Kidney tubule cell (primary cell): ENCODE measurements around the gene COTL1.
"Not testable (repeated sequence)": the region's sequence is repeated elsewhere in the genome, so short reads cannot be mapped to it uniquely, and the experiment has no call there.

Experiments used
- DNase-seq: peaks from one replicate; pipeline ENCODE4 v3.0.0-alpha.2; 2018; ENCODE audit warnings: low spot score

The COTL1 gene

DNA sequence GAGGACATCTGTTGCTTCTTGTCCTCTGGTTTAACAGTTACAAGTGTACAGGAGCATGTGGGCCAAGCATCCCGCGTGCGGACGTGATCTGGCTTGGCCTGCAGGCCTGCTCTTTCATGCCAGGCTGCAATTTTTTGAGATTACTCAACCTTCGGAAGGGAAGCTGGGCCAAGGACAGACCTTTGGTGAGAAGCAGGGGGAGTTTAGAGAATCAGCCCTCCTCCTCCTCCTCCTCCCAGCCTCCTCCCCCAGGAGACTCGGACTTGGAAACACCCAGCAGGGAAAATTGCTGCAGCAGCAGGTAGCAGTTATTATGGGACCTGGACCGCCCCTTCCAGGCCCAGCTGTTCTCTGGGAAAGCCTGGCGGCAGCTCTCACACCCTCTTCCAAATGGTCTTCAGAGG lies 25.3 kb upstream of the COTL1 start:
- peak; percentile 92 for DNase-seq

DNA sequence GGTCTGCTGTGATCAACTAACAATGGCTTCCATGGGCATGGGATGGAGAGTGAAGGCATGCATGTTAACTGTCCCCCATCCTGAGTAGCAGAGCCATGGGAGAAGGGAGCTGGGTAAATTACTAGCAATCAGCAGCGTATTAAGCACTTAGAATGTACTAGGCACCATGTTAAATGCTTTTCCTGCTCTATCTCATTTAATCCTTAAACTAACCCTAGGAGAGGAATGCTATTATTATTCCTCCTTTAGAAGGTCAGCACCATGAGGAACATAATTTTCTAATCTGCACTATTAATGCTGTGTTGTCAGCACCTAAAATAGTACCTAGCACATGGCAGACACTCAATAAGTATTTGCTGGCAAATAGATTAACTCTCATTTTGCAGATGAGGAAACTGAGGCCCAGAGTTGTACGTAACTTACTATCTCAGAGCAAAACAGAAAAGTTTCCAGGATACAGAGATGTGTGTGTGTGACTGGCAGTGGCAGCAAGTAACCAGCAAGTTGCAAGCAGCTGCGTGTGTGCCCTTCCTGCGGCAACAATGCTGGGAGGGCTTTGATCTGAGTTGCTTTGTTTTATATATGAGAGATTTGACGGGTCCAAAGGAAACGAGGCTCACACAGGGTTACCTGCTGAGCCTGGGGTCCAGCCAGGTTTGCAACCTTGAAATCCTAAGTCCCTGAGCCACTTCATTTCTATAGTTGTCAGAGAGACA lies 23.9 kb upstream of the COTL1 start:
- no peak for DNase-seq

DNA sequence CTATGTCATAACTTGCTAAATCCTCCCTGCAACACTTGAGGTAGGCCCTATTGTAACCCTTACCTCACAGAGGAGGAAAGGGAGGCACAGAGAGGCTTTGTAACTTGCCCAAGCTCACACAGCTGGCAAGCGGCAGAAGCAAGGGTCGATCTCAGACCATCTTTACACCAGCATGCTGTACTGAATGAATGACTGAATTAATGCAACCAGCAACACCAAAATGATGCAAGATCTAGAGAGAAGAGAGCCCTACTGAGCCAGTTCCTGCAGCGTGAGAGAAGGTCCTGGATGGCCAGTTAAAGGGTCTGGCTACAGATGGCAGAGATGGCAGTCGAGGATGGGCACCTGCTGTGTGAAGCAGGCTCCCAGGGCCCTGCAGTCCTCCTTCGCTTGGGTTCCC lies 22.3 kb upstream of the COTL1 start:
- DNase-seq = no peak

DNA sequence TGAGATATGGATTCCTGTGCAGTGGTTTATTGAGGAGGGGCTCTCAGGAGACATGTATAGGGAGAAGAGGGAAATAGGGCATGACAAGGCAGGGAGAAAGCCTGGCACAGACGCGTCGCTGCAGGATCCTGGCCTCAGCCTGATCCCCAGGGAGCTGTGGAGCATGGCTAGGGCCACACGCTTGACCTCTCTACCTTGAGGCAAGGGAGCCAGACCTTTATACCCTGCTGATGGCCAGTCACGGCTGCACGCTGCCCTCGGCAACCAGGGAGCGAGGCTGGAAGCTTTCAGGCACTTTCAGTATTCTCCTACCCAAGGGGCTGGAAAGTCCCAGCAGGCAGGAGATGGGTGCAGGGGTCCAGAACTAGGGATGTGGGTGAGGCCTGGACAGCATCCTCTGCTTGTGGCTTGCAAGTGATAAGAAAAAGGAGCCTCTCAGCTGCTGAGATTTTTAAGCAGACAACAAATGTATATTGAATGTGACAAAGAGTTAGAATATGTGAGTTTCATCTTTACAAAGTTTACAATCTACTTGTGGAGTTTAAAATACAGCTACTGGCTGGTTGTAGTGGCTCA lies 20.4 kb upstream of the COTL1 start:
- DNase-seq = no peak

DNA sequence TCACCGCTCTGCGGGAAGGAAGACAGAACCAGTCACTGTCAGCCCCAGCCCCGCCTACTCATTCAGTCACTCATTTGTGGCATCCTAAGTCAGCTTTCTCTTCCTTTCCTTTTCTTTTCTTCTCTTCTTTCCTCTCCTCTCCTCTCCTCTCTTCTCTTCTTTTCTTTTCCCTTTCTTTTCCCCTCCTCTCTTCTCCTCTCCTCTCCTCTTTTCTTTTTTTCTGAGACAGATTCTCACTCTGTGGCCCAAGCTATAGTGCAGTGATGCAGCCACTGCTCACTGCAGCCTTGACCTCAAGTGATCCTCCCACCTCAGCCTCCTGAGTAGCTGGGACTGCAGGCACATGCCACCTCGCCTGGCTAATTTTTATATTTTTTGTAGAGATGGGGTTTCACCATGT lies 19.8 kb upstream of the COTL1 start:
- DNase-seq = no peak

DNA sequence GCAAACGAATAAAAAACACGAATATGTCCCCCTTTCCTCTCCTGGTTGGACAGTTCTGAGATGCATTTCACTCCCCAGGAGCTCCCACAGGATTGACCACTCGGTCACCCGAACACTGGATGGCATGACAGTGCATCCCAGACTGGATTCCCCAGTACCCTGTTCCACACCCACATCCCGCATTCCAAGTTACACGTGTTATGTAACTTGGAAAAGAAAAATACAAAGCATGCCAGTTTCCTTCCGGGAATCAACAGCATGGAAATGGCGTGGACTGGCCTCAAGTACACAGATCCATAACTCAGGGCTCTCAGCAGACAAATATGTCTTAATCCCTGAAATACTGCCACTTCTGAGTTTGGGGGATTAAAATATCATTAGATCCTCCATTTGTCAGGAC lies 17.8 kb upstream of the COTL1 start:
- no peak for DNase-seq

DNA sequence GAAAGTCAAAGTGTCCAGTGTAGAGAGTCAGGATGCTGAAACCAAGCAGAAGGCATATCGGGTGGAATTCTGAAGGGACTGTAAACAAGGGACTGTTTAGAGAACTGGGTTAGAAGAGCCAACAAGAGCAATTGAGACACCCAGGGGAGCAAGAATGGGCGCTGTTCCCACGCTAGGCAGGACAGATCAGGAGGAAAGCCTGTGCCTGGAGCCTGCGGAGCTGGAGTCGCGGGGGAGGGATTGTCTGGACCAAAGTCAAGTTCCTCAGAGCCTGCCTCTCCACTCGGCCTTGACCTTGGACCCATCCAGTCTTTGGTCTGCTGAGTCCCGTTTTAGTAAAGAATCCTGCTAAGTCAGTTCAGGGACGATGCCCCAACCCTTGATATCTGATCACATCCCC lies 15.7 kb upstream of the COTL1 start:
- no peak for DNase-seq

DNA sequence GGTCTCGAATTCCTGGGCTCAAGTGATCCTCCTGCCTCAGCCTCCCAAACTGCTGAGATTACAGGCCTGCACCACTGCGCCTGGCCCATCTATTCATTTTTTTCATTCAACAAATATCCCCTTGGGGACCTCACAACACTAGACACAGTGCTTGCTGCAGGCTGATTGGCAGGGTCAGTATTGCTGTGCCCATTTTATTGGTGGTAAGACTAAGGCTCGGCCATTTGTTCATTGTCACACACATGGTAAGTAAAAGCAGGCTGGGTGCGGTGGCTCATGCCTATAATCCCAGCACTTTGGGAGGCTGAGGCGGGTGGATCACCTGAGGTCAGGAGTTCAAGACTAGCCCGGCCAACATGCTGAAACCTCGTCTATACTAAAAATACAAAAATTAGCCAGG lies 15.0 kb upstream of the COTL1 start:
- not testable (repeated sequence) for DNase-seq

DNA sequence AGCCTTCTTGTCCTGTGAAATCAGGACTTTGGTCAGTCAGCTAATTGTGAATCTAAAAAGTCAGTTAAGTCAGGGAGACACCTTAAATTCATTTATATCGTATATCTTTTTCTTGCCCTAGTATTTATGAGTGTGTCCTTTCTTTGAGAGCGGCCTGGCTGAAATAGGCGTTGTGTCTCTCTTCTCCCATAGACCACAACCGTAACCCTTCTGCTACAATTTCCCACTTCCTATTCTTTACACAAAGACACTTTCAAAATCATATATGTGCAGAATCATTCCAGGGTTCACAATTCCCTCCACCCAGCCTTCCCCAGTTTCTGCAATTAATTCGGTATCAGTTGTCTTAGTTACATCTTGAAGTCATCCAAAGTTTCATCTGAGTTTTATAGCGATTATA lies 14.0 kb upstream of the COTL1 start:
- DNase-seq = no peak

DNA sequence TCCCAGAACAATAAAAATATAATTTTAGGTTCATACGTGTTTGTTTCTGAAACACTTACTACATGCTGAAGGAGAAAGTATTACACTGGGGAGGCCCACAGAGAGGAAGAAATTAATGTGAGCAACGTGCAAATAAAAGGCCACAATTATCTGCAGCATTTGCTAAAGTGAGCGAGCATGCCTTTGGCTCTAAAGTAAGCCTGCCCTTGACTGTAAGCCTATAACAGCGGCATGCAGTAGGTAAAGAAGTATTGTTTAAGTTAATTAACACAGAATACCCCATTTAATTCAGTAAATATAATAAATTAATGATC lies 13.2 kb upstream of the COTL1 start:
- no peak for DNase-seq

DNA sequence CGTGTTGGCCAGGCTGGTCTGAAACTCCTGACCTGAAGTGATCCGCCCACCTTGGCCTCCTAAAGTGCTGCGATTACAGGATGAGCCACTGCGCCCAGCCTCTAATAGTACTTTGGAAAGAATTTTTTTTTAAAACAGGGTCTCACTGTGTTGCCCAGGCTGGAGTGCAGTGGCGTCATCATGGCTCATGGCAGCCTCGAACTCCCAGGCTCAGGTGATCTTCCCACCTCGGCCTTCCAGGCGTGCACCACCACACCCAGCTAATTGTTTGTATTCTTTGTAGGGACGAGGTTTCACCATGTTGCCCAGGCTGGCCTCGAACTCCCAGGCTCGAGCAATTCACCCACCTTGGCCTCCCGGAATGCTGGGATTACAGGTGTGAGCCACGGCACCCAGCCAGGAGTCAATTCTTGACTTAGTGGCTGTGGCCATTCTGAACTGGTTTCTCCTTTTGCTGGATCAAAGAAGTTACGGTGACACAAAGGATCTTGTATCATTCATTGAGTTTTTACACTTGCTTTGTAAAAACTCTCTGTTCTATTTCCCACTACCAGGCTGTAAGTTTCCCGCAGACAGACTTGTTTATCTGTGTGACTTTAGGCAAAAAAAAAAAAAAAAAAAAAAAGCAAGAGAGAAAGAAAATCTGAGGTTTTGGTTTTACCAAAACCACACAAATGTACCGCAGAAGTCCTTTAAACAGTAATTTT lies 12.7 kb upstream of the COTL1 start:
- DNase-seq = no peak

DNA sequence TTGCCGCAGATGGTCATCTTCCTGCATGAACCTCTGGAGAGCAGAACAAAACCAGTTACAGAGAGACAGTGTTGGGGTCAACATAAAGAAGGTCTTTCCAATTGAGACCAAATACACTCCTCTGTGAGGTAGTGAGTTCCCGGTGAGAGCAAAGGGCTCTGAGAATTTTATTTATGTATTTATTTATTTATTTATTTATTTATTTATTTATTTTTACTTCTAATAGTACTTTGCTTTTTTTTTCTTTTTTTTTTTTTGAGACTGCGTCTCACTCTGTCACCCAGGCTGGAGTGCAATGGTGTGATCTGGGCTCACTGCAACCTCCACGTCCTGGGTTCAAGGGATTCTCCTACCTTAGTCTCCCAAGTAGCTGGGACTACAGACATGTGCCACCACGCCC lies 12.1 kb upstream of the COTL1 start:
- DNase-seq = no peak

DNA sequence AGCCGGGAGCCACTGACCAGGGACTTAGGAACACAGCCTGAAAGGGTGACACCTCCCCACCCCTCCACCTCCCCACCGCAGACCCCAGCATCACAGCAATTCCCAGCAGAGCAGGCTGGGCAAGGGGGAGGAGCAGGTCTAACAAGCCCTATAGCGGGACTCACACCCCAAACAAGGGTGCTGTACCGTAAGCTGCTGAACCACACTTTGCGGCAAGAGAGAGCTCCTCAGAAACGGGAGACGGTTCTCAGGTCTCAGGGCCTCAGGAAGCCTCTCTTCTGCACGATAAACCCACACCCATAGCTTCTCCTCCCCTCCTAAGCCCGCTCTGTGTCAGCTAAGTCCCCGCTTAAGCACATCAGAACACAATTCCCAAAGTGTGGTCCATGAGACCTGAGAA lies 11.7 kb upstream of the COTL1 start:
- DNase-seq = no peak

DNA sequence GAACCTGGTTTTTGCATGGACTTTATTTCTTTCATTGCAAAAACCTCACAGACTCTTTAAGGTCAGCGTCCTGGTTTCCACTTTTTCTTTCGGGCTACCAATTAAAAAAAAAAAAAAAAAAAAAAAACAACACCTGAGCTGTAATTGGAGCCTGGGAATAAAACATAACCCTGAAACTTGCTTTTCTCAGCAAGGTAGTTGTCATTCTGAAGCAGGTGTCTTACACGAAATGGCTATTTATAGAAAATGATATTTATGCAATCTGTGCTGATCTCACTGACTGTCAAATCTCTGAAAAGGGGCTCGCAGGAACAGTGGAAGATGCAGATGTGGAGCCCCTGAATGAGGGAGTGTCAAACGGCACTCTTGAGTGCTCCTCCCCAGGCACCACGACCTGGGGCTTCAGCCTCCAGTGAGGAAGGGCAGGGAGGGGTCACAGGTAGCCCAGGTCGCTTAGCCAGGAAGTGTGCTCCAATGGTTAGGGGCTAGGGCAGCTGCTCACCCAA lies 10.4 kb upstream of the COTL1 start:
- DNase-seq = no peak

DNA sequence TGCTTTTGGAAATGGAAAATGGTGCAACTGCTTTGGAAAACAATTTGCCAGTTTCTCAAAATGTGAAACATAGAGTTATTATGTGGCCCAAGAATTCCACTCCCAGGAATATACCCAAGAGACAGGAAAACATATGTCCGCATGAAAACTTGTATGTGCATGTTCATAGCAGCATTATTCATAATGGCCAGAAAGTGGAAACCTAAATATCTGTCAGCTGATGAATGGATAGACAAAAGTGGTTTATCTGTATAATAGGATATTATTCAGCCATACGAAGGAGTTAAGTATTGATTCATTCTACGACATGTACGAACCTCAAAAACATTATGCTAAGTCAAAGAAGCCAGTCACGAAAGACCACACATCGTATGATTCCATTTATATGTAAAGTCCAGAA lies 7.7 kb upstream of the COTL1 start:
- no peak for DNase-seq

DNA sequence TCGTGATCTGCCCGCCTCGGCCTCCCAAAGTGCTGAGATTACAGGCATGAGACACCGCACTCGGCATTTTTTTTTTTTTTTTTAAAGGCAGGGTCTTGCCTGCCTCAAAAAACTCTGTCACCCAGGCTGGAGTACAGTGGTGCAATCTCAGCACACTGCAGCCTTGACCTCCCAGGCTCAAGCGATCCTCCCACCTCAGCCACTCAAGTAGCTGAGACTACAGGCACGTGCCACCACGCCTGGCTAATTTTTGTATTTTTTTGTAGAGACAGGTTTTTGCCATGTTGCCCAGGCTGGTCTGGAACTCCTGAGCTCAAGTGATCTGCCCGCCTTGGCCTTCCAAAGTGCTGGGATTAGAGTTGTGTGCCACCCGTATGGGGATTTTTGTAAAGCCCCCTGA lies 3.0 kb upstream of the COTL1 start:
- not testable (repeated sequence) for DNase-seq

DNA sequence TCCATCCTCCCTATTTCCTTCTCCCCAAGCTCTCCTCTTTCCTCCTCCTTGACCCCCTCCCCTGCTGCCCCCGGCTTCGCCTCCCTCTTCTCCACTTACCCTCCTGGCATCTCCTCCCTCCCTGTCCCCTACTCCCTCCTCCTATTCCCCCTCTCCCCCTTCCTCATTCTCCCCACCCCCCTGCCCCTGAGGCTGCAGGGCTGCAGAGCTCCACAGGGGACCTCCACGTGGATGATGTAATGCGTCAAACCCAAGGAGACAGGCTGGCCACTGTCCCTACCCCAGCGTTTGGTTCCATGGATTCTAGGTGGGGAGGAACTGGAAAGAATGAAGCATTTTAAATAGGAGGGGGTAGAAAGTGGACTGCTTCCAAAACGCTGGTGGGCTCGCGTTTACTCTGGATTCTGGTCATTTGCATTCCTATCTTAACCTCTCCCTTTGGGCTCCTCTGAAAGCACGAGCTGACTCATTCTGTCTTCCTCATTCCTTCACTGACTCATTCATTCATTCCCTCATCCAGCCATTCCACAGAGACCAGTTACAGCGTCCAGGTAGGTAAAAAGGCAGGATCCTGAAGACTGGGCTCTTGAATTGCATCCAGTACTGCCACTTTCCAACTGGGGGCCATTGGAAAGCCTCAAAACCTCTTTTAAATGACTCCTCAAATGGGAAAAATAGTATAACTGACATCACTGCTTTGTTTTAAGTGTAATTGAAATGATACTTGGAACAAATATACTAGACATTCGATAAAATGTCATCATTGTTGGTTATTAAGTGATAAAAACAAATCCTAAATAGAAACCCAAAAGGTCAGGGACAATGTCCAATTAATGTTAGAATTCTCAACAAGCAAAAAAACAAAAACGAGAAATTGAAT lies 943 bp upstream of the COTL1 start:
- DNase-seq = peak; percentile 99

DNA sequence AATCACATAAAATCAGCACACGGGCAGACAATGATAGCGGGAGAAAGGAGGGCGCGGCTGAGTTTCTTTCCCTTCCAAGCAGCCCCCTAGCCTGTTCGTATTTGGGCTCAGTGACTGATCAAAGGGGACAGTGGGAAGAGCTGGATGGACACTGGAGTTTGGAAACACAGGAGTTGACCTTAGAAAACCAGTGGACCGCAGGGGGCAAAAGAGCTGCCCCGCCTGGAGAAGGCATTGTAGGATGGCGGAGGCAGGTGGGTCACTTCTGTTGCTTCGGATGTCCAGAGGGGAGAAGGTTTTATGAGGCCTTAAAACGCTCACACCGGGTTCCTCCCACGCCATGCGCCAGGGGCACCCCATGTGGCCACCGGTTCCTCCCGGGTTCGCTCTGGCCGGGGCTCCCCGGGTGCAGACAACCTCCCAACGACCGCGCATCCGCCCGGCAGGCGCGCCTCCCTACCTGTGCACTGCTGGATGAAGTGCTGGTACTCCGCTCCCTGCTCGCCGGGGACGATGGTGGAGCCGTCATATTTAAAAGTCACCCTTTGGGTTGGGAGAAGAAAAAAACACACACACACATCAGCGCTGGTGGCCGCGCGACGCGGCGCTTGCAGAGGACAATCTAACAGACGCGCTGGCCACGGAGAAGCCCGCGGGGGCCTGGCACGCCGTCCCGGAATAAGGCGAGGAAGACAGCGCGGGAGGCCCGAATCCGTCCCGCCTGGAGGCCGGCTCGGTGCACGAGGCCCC lies 662 bp downstream of the COTL1 start:
- DNase-seq = peak; percentile 34

DNA sequence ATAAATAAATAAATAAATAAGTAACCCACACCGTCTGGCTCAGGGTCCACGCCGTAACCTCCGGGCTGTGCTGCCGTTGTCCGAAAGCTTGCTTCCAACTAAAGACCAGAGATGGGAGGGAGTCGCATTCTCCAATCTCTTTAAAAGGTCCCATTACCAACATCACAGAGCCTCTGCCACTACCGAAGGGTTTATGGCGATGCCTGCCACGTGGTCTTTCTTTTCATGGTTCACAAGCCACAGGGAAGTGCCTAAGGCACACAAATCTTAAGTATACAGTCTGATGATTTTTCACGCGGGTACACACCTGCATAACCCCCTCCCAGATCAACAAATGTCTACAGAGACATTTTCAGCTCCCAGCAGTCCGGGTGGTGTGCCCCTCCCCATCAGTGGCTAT lies 1.4 kb downstream of the COTL1 start:
- peak; percentile 58 for DNase-seq

DNA sequence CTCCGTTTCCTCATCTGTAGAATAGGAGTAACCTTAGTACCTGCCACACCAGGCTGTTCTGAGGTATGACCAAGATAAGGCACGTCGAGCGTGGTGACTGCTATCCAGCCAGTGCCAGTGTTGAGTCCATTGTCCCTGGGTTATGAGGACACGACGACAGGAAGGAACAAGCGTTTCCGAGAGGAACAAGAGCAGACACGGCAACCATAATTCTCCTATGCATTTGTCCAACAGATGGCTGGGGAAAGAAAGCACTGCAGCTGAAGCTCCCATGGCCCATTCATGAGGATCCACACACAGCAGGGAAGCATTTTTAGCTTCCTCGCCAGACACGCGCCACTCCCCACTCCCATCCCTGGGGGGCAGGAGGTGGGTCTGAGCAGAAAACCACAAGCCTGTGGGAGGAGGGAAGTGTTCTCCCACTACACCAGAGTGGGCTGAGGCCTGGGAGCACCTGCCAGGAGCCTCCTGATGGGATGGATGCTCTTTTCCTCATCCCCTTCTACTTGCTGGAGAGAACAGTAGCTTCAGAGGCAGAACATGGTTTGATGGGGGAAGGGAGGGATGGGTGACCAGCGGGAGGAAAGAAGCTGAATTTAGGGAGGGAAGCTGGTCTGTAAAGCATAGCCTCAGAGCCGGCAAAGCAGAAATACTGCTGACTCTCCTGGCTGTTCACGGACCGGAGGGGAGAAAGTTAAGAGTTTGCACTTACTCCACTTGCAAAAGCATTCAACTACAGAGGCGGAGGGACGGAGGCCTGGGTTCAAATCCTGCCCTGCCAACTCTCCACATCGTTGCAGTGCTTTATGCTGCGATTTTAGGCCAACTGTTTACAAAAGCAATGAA lies 2.7 kb downstream of the COTL1 start:
- DNase-seq = no peak

DNA sequence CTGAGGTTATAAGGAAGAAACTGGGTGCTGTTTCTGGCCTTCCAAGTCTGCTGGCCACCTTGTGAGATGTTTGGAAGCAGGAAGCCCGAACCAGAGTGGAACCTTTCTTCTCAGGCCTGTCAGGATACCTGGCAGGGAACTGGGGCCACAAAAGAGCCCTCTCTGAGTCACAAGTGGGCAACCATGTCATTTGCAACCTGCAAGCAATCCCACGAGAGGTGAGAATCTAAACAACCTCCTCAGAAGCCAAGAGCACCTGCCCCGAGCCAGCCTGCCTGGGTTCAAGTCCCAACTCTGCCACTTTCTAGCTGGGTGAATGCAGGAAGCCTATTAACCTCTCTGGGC lies 3.3 kb downstream of the COTL1 start:
- no peak for DNase-seq
